ENCODE measurements around the gene ERFL.
A peak's percentile ranks its signal among the peaks of the same experiment; 100 is the strongest.

Gene ERFL

GRCh38 chr19:41928221-41928683 is at the start of gene ERFL:
ERFL (minus strand) TSS chr19:41928449; CDS start chr19:41912919, 15,530 bp downstream.
- no peak for DNase-seq

GRCh38 chr19:41977916-41978315 is 49.7 kb upstream of the ERFL start:
- DNase-seq = no peak

- no peak for DNase-seq
Observed at GRCh38 chr19:41974652-41975051, 46.4 kb upstream of the ERFL start.

GRCh38 chr19:41971363-41971762 is 43.1 kb upstream of the ERFL start:
- DNase-seq = no peak

DNA sequence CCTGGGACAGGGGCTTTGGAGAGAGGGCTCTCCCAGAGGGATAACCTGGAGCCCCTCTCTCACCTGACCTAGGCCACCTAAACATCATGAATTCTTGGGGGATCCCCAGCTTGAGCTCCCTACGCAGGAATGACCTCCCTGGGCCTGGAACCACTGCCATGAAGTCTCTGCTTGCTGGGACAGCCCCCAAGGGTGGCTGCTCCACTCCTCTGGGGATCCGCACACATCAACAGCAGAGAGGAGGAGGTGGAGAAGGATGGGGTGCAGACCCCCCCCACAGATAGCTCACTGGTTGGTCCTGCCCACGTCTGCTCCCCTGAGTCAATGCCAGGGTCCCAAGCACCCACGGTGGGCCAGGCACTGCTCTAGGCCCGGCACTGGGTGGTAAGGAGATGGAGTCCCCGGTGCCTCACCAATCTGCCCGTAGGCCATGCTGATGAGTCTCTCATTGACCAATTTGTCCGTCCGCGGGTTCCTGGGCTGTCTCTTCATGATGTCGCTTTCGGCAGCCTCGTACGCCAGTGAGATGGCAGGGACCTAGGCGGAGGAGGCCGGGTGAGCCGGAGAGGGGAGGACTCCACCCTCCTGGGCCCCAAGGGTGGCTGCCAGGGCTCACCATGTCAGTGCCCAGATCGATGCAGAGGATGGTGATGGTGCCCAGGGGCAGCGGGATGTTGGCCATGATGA is 41.7 kb upstream of the ERFL start:
- no peak for DNase-seq

DNA sequence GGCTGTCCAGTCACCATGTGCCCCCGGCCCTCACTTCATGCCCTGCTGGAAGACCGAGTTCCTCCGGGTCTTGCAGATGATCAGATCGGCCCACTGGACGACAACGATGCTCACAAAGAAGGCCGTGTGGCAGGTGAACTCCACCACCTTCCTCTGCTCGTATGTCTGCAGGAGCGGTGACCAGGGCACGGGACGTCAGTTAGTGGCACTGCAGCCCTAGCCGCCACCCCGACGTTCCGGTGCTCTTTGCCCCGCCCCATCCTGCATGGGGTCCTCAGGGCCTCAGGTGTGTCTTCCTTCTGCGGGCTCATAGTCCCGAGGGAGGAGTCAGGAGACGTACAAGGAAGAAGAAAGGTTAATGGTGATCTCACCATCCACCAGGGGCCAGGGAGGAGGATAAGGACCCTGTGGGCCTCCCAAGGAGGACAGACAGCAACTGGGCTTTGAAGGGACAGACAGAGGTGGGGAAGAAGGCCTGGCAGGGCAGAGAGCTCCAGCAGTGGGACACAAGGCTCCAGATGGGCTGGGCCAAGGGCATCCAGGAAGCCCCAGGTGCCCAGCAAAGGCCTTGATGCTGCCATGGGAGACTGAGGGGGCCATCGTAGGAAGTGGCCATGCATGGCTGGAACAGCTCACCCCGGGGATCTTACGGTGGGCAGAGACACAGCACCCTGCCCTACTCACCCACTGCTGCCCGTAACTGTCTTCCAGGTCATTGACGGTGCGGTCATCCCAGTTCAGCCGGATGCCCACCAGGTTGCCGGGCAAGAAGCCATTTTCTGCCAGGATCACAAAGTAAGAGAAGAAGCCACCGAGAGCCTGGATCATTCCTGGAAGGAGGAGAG is 40.7 kb upstream of the ERFL start:
- no peak for DNase-seq

GRCh38 chr19:41967054-41967783 is 39.0 kb upstream of the ERFL start:
- no peak for DNase-seq

GRCh38 chr19:41965106-41965505 is 36.9 kb upstream of the ERFL start:
- DNase-seq = no peak

- no peak for DNase-seq
Observed at GRCh38 chr19:41960973-41961372, 32.7 kb upstream of the ERFL start.

DNA sequence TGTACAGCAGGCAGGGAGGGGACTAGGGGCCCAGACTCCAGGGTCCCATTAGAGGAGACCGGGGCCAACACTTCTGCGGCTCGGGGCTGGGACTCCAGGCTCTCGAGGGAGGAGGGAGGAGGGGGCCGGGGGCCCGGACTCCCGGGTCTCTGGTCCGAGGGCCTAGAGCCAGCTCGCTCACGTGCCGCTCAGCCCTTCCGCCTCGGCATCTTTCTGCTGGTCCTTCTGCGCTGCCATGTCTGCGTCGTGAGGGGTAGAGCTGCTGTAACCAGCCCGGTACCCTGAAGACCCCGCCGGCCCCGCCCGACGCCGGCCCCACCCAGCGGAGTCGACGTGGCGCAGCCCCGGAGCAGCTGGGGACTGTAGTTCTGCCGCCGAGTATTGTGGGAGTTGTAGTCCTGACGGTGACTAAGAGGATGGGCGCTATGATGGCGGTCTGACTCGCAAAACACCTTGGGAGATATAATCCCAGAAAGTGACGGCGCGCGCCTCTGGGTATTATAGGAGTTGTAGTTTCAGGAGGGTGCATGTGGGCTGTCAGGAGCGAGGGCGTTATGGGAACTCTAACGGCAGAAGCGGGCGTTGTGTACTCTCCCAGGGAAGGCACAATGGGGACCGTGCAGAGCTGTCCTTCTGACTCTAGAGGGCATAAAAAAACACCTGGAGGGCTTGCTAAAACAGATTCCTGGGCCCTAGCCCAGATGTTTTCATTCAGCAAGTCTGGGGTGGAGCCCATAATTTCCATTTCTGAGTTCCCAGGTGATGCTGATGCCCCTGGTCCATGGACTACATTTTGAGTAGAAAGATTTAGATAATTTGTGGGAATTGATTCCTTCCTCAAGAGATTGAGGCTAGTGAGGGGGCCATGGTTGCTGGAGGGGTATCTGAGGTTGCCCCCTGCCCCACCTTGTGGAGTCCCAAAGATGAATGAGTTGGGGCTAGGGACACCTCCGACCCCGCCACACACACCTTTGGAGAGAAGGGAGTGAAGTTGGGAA is 31.1 kb upstream of the ERFL start, which contains the start of gene RABAC1:
RABAC1 (minus strand) TSS at position 266 of the 998 bp plus-strand sequence; CDS start at position 237, 29 bp downstream.
- peak in 1 of 2 experiments; percentile 78 for DNase-seq

DNA sequence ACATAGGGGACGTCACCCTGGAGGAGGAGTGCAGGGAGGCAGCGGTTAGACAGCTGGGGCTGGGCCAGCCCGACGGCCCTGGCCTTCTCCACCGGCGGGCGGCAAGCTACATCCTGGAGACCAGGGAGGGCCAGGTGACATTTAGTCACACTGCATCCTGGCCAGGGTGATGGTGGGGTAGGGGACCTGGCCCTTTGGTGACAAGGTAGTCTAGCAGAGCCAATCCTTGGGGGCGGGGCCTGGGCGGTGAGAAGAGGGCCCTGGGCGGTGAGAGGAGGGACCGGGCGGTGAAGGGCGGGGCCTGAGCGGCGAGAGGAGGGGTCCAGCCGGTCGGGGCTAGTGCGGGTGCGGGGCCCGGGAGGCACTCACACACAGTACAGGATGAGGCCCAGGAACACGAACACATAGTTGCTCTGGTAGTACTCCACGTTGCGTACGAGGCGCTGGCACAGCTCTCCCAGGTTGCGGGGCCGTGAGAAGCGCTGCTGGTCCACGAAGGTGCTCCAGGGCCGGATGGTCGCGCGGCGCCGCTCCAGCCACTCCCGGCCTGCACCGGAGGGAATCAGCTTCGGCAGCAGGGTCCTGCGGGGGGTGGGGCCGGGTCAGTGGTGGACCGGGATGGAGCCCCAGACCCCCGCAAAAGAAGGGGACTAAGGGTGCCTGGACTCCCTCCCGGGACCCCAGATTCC is 30.3 kb upstream of the ERFL start:
- no peak for DNase-seq

DNA sequence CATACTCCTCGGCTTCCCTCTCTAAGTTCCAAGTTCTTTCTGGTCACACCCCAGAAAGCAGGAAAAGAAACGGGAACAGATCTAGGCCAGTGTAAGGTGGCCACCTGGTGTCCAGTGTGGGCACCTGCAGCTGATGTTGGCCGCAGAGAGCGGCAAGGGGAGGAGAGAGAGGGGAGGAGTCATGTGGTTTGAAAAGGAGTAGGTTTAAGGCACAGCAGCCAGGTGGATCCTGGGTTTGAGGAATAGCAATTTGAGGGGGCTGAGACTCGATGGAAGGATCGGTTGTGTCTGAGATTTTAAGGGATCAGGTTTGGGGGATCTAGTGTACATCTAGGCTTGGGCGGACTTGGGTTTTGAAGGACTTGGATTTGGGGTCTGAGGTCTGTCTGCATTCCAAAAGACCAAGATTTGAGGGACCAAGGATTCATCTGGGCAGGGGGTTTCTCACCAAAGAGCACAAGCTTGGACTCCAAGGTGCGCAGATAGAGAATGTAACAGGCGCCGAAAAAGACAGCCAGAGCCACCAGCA is 29.7 kb upstream of the ERFL start:
- DNase-seq = peak in 1 of 2 experiments; percentile 67

GRCh38 chr19:41957161-41957837 is 29.1 kb upstream of the ERFL start:
- DNase-seq = no peak

- DNase-seq = no peak
Observed at GRCh38 chr19:41956621-41957020, 28.4 kb upstream of the ERFL start.

DNA sequence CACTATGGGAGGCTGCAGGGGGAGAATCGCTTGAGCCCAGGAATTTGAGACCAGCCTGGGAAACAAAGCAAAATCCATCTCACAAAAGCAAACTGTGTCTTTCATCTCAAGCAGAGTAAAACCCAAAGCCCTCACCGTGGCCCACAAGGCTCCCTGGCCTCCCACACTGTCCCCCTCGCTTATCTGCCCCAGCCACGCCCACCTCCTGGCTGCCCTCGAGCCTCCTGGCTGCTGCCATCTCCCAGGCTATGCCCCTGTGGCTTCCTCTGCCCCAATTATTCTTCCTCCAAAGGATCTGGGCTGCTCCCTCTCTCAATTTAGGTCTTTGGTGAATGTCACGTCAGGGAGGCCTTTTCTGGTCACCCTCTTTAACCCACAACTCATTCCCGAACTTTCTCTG is 27.3 kb upstream of the ERFL start:
- DNase-seq = no peak

- peak in 1 of 2 experiments; percentile 7 for DNase-seq
Observed at GRCh38 chr19:41951686-41952172, 23.5 kb upstream of the ERFL start.

DNA sequence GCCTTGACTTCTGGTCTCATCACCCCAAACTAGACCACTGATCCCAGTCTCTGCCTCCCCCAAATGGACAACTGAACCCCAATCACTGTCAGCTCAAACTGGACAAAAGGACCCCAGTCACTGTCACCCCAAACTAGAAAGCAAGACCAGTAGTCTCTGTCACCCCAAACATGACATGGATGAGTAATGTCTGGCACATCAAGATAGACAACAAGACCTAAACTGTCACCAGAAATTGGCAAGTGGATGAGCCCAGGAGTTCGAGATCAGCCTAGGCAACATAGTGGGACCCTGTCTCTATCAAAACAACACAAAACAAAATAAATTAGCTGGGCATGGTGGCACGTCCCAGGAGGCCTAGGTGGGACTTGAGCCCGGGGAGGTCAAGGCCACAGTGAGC is 18.8 kb upstream of the ERFL start:
- DNase-seq = no peak

GRCh38 chr19:41945135-41945766 is 17.0 kb upstream of the ERFL start:
- DNase-seq = no peak

GRCh38 chr19:41944336-41944735 is 16.1 kb upstream of the ERFL start:
- DNase-seq = no peak

All from cerebellar nuclear complex (tissue), 1 donor.